ENCODE results near the gene PARP15.
"Not testable (repeated sequence)": the region's sequence is repeated elsewhere in the genome, so short reads cannot be mapped to it uniquely, and the experiment has no call there.

The PARP15 gene

GRCh38 chr3:122621112-122621511 is 43.7 kb downstream of the PARP15 start:
- no peak for DNase-seq

- DNase-seq = no peak
Measured at GRCh38 chr3:122623031-122623829, 45.8 kb downstream of the PARP15 start.

GRCh38 chr3:122626515-122627180 is 49.2 kb downstream of the PARP15 start:
- DNase-seq = no peak

GRCh38 chr3:122627301-122627700 is 49.9 kb downstream of the PARP15 start:
- DNase-seq = no peak

GRCh38 chr3:122628567-122628966 is 51.1 kb downstream of the PARP15 start:
- DNase-seq = no peak

- no peak for DNase-seq
Measured at GRCh38 chr3:122629763-122630162, 52.3 kb downstream of the PARP15 start.

GRCh38 chr3:122635789-122636188 is 58.3 kb downstream of the PARP15 start:
- DNase-seq = no peak

GRCh38 chr3:122636697-122637096 is 59.2 kb downstream of the PARP15 start:
- no peak for DNase-seq

GRCh38 chr3:122640437-122640999 is 63.1 kb downstream of the PARP15 start:
- DNase-seq = no peak

GRCh38 chr3:122642935-122643334 is 65.5 kb downstream of the PARP15 start:
- DNase-seq = peak; percentile 53

- DNase-seq = peak; percentile 36
Measured at GRCh38 chr3:122646146-122646988, 68.9 kb downstream of the PARP15 start.

- DNase-seq = not testable (repeated sequence)
Measured at GRCh38 chr3:122651233-122651907, 73.9 kb downstream of the PARP15 start.

- not testable (repeated sequence) for DNase-seq
Measured at GRCh38 chr3:122651962-122652361, 74.5 kb downstream of the PARP15 start.

- not testable (repeated sequence) for DNase-seq
Measured at GRCh38 chr3:122658336-122658735, 80.9 kb downstream of the PARP15 start.

- DNase-seq = no peak
Measured at GRCh38 chr3:122660297-122660974, 83.0 kb downstream of the PARP15 start.

GRCh38 chr3:122661633-122662032 is 84.2 kb downstream of the PARP15 start:
- DNase-seq = peak; percentile 68

- no peak for DNase-seq
Measured at GRCh38 chr3:122662505-122662904, 85.1 kb downstream of the PARP15 start.

- no peak for DNase-seq
Measured at GRCh38 chr3:122665226-122665786, 87.9 kb downstream of the PARP15 start.

- DNase-seq = no peak
Measured at GRCh38 chr3:122665881-122666280, 88.4 kb downstream of the PARP15 start.

GRCh38 chr3:122668930-122669730 is 91.7 kb downstream of the PARP15 start:
- peak; percentile 76 for DNase-seq

- no peak for DNase-seq
Measured at GRCh38 chr3:122671553-122671952, 94.1 kb downstream of the PARP15 start.
